CD4-positive, CD25-positive, alpha-beta regulatory T cell (primary cell): ENCODE data around the gene PPM1M. TPM values are rescaled to one million over a fixed set of nuclear protein-coding genes. Genes with fewer than 3 reads are reported as not detected.

Experiments
- ATAC-seq, 2 donors: fragments of 150-1000 bp; cut with Tn5 transposase; one replicate each; pipeline ENCODE4 v1.10.0; 2021; ENCODE audit warnings: low read depth in 2 of 2, moderate number of reproducible peaks in 2 of 2, moderate library complexity in 1 of 2
- DNase-seq, 3 donors: peaks; one replicate each; pipeline versions ENCODE4 v3.0.0 to v3.0.0-alpha.2; 2012 to 2022; ENCODE audit warnings: mixed read lengths in 1 of 3
- H3K27ac ChIP-seq: one replicate; pipeline ENCODE4 v1.7.0; 2013; ENCODE audit warnings: mild to moderate bottlenecking, low read length; ENCODE audit not compliant: insufficient read depth, poor library complexity, severe bottlenecking
- H3K27me3 ChIP-seq: one replicate; pipeline ENCODE4 v1.7.0; 2013; ENCODE audit warnings: low read length; ENCODE audit not compliant: control insufficient read depth, insufficient read depth
- H3K36me3 ChIP-seq: one replicate; pipeline ENCODE4 v1.7.0; 2013; ENCODE audit warnings: mild to moderate bottlenecking, low read length, moderate library complexity; ENCODE audit not compliant: control insufficient read depth, insufficient read depth
- H3K4me1 ChIP-seq: 2 replicates; pipeline ENCODE4 v1.7.0; 2013; ENCODE audit warnings: mild to moderate bottlenecking, low read length; ENCODE audit not compliant: insufficient read depth, control insufficient read depth, poor library complexity, severe bottlenecking
- H3K4me3 ChIP-seq: one replicate; pipeline ENCODE4 v1.7.0; 2013; ENCODE audit warnings: low read depth, mild to moderate bottlenecking, low read length, moderate library complexity
- H3K9me3 ChIP-seq, 2 experiments: 1 replicate in 1 of 2; 2 replicates in 1 of 2; pipeline ENCODE4 v1.7.0; 2013; ENCODE audit warnings: low read length in 2 of 2, mild to moderate bottlenecking in 1 of 2, moderate library complexity in 1 of 2; ENCODE audit not compliant: control insufficient read depth in 2 of 2
- H3K27ac Mint-ChIP-seq, 3 donors: one replicate each; pipeline ENCODE4 v1.8.0; 2020 to 2022; ENCODE audit warnings: mild to moderate bottlenecking in 3 of 3, mixed read lengths in 3 of 3, moderate library complexity in 2 of 3
- H3K27me3 Mint-ChIP-seq: one replicate; pipeline ENCODE4 v1.8.0; 2022; ENCODE audit warnings: mild to moderate bottlenecking, mixed read lengths
- H3K36me3 Mint-ChIP-seq: one replicate; pipeline ENCODE4 v1.8.0; 2020; ENCODE audit warnings: mixed read lengths
- H3K4me1 Mint-ChIP-seq, 4 donors: one replicate each; pipeline ENCODE4 v1.8.0; 2020 to 2022; ENCODE audit warnings: mixed read lengths in 4 of 4, mild to moderate bottlenecking in 1 of 4
- H3K4me3 Mint-ChIP-seq, 4 donors: one replicate each; pipeline ENCODE4 v1.8.0; 2020 to 2022; ENCODE audit warnings: mild to moderate bottlenecking in 4 of 4, mixed read lengths in 4 of 4, moderate library complexity in 3 of 4
- H3K9me3 Mint-ChIP-seq, 7 donors: one replicate each; pipeline ENCODE4 v1.8.0; 2020 to 2022; ENCODE audit warnings: mixed read lengths in 7 of 7, mild to moderate bottlenecking in 3 of 7, moderate library complexity in 2 of 7
- polyA plus RNA-seq, 4 donors: library from polyadenylated mRNA; unstranded; fragments of 300-500 nt; fragmentation: Illumina TruSeq; gene quantifications; one replicate each; pipeline ENCODE4 v1.2.3, GENCODE V29; 2021
- total RNA-seq: library from RNA; stranded (reverse); gene quantifications from one replicate; pipeline ENCODE4 v1.2.3, GENCODE V29; 2022

Gene PPM1M
- total and polyA plus RNA-seq, 5 donors from 2014 or later, result 55.5 to 104 (median 78.4) TPM

DNA sequence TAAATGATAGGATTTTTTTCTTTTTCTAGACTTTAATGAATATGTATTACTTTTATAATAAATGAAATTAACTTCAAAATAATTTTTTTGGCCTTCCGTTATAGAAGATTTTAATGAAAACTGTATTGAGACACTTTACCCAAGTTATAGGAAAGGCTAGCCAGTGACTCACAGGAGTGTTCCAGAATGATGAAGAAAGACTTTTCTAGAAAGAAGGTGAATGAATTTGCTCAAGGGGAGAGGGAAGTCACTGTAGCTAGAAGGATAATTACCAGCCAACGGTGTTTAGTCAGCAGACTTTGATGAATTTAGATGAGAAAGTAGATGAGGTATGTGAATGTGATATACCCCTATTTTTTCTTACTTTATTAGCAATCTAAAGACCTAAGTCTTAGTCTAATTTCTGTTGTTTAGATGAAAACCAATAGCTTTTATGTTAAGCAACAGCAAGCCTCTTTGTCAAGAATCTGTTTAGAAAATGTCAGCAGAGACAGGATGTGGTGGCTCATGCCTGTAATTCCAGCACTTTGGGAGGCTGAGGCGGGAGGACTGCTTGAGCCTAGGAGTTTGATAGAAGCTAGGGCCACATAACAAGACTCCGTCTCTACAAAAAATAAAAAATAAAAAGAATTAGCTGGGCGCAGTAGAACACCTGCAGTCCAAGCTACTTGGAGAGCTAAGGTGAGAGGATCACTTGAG, 44.4 kb upstream of the PPM1M start:
- Mint-ChIP-seq H3K4me3 (peak overlapping the region in 2 of 4 donors; percentile 45 to 71), H3K4me1 (peaks cover 15 to 67% (median 52%) of the 10 kb centered on the region in 4 donors), H3K27ac (peak overlapping the region; percentile 51 to 72 (median 66)), H3K27me3 (no peaks in the 10 kb centered on the region), H3K9me3 (no peaks in the 10 kb centered on the region), H3K36me3 (peaks cover 38% of the 10 kb centered on the region)
- H3K4me3 ChIP-seq, result no peak overlapping the region
- no peaks in the 10 kb centered on the region for H3K9me3 ChIP-seq
- DNase-seq, result no peak
- H3K36me3 ChIP-seq, result peaks cover 53% of the 10 kb centered on the region
- no peak for ATAC-seq
- no peaks in the 10 kb centered on the region for H3K27me3 ChIP-seq
- H3K4me1 ChIP-seq, result peaks cover 28% of the 10 kb centered on the region
- no peak overlapping the region for H3K27ac ChIP-seq

DNA sequence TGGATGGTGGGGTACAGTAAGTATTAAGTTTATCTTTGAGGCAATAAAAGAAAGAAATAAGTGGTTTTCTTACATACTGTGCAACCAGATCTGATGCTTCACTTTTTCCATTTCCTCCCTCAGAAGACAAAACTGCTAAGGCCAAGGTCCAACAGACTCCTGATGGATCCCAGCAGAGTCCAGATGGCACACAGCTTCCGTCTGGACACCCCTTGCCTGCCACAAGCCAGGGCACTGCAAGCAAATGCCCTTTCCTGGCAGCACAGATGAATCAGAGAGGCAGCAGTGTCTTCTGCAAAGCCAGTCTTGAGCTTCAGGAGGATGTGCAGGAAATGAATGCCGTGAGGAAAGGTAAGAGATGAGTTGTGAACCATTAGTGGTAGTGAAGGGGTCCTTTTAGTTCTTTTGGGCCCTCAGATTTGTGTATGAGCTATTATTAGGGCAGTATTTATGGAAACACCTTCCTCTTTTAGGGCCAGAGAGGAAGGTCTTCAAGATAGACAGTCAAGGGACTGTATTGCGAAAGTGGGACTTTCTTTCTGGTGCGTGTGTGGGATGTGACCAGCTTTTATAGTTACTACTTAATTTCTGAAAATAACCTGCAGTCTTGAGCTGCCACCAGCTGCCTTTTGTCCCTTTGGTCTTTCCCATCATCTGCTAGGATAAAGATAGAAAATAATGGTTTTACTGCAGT, 43.0 kb upstream of the PPM1M start:
- H3K27me3 Mint-ChIP-seq, result no peaks in the 10 kb centered on the region
- peaks cover 13 to 59% (median 46%) of the 10 kb centered on the region in 4 donors for H3K4me1 Mint-ChIP-seq
- H3K9me3 Mint-ChIP-seq, result no peaks in the 10 kb centered on the region
- ATAC-seq (no peak), DNase-seq (no peak)
- H3K4me3 ChIP-seq, result no peak overlapping the region
- H3K9me3 ChIP-seq, result no peaks in the 10 kb centered on the region
- H3K36me3 ChIP-seq, result peaks cover 64% of the 10 kb centered on the region
- peak overlapping the region in 2 of 4 donors; percentile 23 to 40 for H3K4me3 Mint-ChIP-seq
- H3K27ac ChIP-seq, result no peak overlapping the region
- H3K4me1 ChIP-seq, result peaks cover 21% of the 10 kb centered on the region
- no peaks in the 10 kb centered on the region for H3K27me3 ChIP-seq
- peaks cover 47% of the 10 kb centered on the region for H3K36me3 Mint-ChIP-seq
- peak overlapping the region in 2 of 3 donors; percentile 59 to 88 for H3K27ac Mint-ChIP-seq

DNA sequence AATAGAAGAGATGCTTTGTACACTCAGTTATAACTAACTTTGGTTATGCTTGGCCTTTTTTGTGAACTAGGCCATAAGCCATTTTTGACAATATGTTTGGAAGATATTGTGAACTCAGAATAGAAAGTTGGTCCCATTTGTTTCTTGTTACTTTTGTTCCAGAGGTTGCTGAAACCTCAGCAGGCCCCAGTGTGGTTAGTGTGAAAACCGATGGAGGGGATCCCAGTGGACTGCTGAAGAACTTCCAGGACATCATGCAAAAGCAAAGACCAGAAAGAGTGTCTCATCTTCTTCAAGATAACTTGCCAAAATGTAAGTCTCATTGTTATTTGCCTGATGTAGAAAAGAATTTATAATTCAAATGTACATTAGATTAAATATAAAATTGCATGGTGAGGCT, 41.9 kb upstream of the PPM1M start:
- no peak overlapping the region for H3K27ac ChIP-seq
- DNase-seq (no peak), ATAC-seq (no peak)
- H3K27ac Mint-ChIP-seq, result peak overlapping the region in 1 of 3 donors; percentile 62
- no peaks in the 10 kb centered on the region for H3K27me3 Mint-ChIP-seq
- H3K4me3 ChIP-seq, result no peak overlapping the region
- H3K4me1 Mint-ChIP-seq, result peaks cover 10 to 48% (median 42%) of the 10 kb centered on the region in 4 donors
- peaks cover 53% of the 10 kb centered on the region for H3K36me3 Mint-ChIP-seq
- H3K9me3 Mint-ChIP-seq, result no peaks in the 10 kb centered on the region
- H3K36me3 ChIP-seq, result peaks cover 76% of the 10 kb centered on the region
- H3K27me3 ChIP-seq, result no peaks in the 10 kb centered on the region
- no peaks in the 10 kb centered on the region for H3K9me3 ChIP-seq
- no peak overlapping the region for H3K4me3 Mint-ChIP-seq
- H3K4me1 ChIP-seq, result peaks cover 14% of the 10 kb centered on the region

DNA sequence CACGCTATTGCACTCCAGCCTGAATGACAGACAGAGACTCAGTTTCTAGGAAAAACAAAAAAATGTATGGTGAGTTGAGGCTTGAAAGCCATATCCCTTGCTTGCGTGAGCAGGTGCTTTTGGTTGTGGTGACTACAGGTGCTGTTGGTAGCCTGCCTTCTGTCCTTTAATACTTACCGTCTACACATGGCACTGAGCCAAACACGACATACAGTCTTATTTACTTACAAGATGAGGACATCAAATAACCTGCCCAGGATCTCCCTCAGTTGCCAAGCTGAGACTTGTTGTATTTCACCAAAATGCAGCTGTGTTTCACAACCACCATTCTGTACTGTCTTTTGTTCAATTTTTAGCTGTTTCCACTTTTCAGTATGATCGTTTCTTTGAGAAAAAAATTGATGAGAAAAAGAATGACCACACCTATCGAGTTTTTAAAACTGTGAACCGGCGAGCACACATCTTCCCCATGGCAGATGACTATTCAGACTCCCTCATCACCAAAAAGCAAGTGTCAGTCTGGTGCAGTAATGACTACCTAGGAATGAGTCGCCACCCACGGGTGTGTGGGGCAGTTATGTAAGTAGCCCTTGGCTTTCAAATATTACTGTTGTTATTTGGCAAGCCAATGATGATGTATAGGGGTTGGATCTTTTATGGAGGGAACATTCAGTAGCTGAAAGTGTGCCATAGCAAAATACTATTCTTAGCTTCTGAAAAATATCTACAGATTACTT, 41.1 kb upstream of the PPM1M start:
- ATAC-seq (no peak), DNase-seq (no peak)
- Mint-ChIP-seq H3K4me3 (no peak overlapping the region), H3K27ac (peak overlapping the region in 1 of 3 donors; percentile 23), H3K36me3 (peaks cover 53% of the 10 kb centered on the region), H3K9me3 (no peaks in the 10 kb centered on the region), H3K27me3 (no peaks in the 10 kb centered on the region), H3K4me1 (peaks cover 2 to 40% (median 34%) of the 10 kb centered on the region in 4 donors)
- peaks cover 6% of the 10 kb centered on the region for H3K4me1 ChIP-seq
- no peak overlapping the region for H3K4me3 ChIP-seq
- H3K27me3 ChIP-seq, result no peaks in the 10 kb centered on the region
- H3K9me3 ChIP-seq, result no peaks in the 10 kb centered on the region
- H3K36me3 ChIP-seq, result peaks cover 80% of the 10 kb centered on the region
- no peak overlapping the region for H3K27ac ChIP-seq

DNA sequence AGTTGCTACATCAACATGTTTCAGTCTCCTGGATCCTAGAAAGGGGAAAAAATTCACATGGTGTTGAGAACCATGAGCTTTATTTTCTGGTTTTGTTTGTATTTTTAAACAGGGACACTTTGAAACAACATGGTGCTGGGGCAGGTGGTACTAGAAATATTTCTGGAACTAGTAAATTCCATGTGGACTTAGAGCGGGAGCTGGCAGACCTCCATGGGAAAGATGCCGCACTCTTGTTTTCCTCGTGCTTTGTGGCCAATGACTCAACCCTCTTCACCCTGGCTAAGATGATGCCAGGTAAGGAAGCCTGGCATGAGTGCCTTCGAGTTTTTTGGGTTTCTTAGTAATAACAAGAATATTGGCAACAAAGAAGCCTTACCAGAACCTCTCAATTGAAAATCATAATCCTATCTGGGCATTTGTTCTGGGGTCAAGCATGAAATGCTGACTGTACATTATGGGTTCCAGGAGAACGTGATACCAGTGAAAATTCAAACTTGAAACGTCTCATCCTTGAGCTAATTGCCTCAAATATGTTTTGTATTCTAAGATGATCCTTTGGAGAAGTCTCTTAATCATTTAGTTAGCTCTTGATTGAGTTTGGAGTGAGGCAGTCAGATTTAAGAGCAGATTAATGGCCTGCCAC, 39.7 kb upstream of the PPM1M start:
- Mint-ChIP-seq H3K36me3 (peaks cover 55% of the 10 kb centered on the region), H3K4me1 (peaks cover 0 to 29% (median 27%) of the 10 kb centered on the region in 4 donors), H3K4me3 (no peak overlapping the region), H3K27ac (peak overlapping the region in 2 of 3 donors; percentile 25 to 60), H3K27me3 (no peaks in the 10 kb centered on the region), H3K9me3 (no peaks in the 10 kb centered on the region)
- DNase-seq, result no peak
- Histone ChIP-seq H3K36me3 (peaks cover 87% of the 10 kb centered on the region), H3K27ac (no peak overlapping the region), H3K27me3 (no peaks in the 10 kb centered on the region), H3K4me1 (peaks cover 4% of the 10 kb centered on the region), H3K9me3 (no peaks in the 10 kb centered on the region), H3K4me3 (no peak overlapping the region)
- ATAC-seq, result no peak

DNA sequence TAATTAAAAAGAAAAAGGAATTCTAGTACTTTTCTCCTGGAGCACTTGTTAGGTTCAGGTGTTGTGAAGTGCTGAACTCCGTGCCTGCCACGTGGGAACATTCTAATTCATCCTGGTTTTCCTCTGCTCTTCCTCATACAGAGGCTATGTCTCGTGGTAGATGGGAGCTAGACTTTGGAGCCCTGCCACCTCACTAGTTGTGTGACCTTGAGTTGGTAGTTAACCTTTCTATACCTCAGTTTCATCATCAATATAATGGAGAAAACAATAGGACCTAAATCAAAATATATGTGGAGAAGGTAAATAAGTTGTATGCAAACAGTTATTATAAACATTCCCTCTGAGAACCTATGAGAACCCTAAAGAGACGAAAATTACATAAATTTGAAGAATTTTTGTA, 37.0 kb upstream of the PPM1M start:
- peaks cover 0 to 18% (median 10%) of the 10 kb centered on the region in 4 donors for H3K4me1 Mint-ChIP-seq
- H3K27me3 ChIP-seq, result no peaks in the 10 kb centered on the region
- no peaks in the 10 kb centered on the region for H3K9me3 Mint-ChIP-seq
- no peak for ATAC-seq
- peaks cover 62% of the 10 kb centered on the region for H3K36me3 Mint-ChIP-seq
- H3K27me3 Mint-ChIP-seq, result no peaks in the 10 kb centered on the region
- peaks cover 94% of the 10 kb centered on the region for H3K36me3 ChIP-seq
- H3K4me3 ChIP-seq, result no peak overlapping the region
- no peak overlapping the region for H3K27ac ChIP-seq
- DNase-seq, result no peak
- H3K4me3 Mint-ChIP-seq, result no peak overlapping the region
- H3K4me1 ChIP-seq, result no peaks in the 10 kb centered on the region
- no peak overlapping the region for H3K27ac Mint-ChIP-seq
- H3K9me3 ChIP-seq, result no peaks in the 10 kb centered on the region

DNA sequence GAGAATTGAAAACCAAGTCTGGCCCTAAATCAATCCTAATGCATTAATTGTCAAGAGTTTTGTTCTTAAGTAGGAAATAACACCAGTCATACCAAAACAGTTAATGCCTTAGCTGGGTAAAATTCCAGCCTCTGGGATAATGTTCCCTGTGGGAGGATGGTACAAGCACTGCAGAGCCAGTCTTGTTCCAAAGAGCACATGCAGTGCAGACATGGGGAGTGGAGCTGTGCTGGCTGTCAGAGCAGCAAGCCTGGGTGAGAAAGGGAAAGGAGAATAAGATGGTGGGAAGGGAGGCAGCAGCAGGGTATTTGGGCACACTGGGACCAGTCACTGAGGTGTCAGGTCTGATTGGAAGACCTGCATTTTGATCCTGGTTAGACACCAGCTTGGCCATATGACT, 35.5 kb upstream of the PPM1M start:
- ATAC-seq (no peak), DNase-seq (no peak)
- no peak overlapping the region for H3K4me3 ChIP-seq
- no peaks in the 10 kb centered on the region for H3K27me3 ChIP-seq
- Mint-ChIP-seq H3K36me3 (peaks cover 62% of the 10 kb centered on the region), H3K4me1 (peaks cover 3 to 11% (median 7%) of the 10 kb centered on the region in 4 donors), H3K4me3 (no peak overlapping the region), H3K9me3 (no peaks in the 10 kb centered on the region), H3K27me3 (no peaks in the 10 kb centered on the region), H3K27ac (peak overlapping the region in 1 of 3 donors; percentile 48)
- peaks cover 93% of the 10 kb centered on the region for H3K36me3 ChIP-seq
- H3K27ac ChIP-seq, result no peak overlapping the region
- no peaks in the 10 kb centered on the region for H3K4me1 ChIP-seq
- no peaks in the 10 kb centered on the region for H3K9me3 ChIP-seq
